Effector CD8-positive, alpha-beta T cell (primary cell): ENCODE measurements around the gene MICU1.
"Not testable (repeated sequence)": the region's sequence is repeated elsewhere in the genome, so short reads cannot be mapped to it uniquely, and the experiment has no call there.

Experiments
- DNase-seq: peaks from one replicate; lab custom pipeline; 2025; lab: John Stamatoyannopoulos, UW
- total RNA-seq, 4 experiments: gene quantifications; one replicate each; lab custom pipeline; 2026; lab: John Stamatoyannopoulos, UW

MICU1 gene, protein sequence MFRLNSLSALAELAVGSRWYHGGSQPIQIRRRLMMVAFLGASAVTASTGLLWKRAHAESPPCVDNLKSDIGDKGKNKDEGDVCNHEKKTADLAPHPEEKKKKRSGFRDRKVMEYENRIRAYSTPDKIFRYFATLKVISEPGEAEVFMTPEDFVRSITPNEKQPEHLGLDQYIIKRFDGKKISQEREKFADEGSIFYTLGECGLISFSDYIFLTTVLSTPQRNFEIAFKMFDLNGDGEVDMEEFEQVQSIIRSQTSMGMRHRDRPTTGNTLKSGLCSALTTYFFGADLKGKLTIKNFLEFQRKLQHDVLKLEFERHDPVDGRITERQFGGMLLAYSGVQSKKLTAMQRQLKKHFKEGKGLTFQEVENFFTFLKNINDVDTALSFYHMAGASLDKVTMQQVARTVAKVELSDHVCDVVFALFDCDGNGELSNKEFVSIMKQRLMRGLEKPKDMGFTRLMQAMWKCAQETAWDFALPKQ
- 31.7 to 37.8 (median 36.5) reads per million in 4 experiments for total RNA-seq

DNA sequence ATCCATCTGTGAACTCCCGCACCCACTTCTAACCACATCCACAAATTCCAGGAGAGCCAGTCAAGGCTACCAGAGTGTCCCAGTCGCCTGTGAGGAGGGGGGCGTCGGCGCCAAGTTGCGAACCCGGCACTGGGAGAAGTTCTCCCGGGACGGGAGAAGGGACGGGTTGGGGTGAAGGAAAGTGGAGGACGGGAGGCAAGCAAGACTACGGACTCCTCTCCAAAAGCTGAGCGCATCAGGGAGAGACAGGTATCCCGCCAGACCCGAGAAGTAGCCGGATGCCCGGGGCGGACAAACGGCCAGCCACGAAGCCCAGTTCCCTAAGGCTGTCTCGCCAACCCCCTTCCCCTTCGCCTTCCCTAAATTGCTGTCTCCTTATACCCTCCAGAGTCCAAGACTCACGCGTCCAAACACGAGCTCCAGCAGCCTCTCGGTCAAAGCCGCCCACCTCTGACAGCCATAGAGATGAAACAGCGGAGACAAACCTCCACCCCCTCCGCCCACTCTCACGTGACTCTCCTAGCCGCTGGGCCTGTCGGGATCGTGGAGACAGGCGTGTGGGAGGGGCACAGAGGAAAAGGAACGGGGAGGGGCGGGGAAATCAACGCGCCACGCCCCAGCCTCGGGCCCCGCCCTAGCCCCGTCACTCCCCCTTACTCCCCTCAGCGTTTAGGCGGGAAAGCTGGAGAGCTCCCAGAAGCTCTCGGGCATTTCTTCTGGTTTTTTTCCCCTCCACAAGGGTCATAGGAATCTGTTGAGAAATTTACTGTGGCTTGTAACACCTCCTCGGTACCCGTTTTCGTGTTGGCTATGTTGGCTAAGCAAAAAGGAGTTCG lies at the start of gene MICU1:
MICU1 (minus strand) TSS at position 472 of the 836 bp plus-strand sequence. CDS start 59,286 bp downstream, outside the sequence.
- DNase-seq: peak; percentile 90

DNA sequence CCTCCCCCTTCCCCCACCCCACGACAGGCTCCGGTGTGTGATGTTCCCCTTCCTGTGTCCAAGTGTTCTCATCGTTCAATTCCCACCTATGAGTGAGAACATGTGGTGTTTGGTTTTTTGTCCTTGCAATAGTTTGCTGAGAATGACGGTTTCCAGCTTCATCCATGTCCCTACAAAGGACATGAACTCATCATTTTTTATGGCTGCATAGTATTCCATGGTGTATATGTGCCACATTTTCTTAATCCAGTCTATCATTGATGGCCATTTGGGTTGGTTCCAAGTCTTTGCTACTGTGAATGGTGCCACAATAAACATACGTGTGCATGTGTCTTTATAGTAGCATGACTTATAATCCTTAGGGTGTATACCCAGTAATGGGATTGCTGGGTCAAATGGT lies 48.3 kb upstream of the MICU1 start:
- not testable (repeated sequence) for DNase-seq

DNA sequence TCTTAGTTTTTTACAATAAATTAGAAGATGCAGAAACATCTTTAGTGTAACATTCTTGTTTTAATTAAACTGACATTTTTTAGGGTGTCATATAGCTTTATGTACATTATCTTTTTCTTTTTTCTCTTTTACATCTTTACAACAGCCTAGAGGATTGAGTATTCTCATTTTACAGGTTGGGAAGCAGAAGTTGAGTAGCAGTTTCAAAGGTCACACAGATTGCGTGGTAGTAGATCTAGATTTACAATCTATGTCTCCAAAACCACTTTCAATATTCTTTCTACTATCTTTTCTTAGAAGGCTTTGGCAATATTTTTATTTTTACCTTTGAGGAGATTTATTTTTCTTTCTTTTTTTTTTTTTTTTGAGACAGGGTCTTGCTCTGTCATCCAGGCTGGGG lies 47.4 kb upstream of the MICU1 start:
- DNase-seq: no peak

DNA sequence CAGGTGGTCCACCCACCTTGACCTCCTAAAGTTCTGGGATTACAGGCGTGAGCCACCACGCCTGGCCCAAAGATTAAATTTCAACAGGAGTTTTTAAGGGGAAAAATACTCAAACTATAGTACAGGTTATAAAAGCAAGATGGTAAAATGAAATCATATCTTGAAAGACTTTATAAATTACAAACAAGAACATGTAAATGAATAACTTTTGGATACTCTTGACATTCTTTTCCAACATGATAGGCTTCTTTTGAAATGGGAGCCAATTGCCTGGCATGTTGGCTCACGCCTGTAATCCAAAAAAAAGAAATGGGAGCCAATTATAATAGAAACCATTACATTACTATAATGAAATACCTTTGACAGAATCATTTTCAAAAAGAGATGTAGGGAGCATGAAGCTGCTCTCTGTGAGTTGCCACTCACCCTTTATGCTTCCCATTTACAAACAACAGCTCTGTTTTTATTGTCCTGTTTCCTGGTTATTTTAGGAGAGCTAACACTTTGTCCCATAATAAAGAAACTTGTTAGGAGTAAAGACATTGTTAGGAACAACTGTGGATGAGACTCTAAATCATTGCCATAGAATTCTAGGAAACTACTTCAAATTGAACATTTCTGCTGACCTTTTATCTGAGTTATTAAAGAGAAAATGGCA lies 41.5 kb upstream of the MICU1 start:
- no peak for DNase-seq

DNA sequence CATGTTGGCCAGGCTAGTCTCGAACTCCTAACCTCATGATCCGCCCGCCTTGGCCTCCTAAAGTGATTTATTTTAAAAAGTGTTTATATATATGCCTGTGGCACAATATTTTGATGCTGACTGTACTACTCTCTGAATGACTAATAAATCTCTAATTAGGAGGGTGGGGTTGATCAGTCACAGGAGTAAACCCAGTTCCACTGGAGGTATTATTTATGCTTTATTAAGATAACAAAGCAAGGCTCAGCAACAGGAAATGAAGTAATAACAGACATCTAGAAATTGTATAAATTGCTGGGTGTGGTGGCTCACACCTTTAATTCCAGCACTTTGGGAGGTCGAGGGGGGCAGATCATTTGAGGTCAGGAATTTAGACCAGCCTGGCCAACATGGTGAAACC lies 40.0 kb upstream of the MICU1 start:
- no peak for DNase-seq

DNA sequence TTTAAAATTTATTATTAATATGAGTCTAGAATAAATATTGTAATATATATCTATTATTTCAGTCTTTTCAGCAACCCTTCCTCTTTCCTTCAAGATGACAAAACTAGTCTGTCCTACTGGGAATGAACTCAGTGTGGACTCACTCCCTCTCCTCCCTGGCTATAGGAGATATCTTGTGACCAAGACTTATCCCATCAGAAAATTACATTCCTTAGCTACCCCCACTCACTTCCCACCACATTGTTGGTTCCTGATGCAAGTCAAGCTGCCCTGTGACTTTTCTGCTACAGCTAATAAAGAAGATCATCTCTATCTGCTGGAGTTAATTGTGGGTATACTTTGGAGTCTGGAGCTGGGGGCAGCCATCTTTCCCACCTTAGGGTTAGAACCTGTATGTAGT lies 38.1 kb upstream of the MICU1 start:
- DNase-seq: no peak

DNA sequence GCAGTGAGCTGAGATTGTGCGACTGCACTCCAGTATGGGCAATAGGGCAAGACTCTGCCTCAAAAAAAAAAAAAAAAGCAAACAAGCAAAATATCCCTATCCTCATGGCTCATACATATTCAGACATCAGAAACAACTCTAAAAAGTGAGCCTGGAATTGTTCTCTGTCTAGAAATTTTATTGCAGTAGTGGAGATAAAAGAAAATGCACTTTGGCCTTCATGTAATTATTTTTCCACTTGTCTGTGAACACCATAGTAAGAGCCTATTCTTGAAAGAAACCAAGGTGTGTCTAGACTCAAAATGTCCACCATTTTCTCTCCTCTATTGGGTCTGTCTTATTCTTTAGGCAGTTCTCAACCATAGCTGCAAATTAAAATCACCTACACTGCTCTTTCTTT lies 35.6 kb upstream of the MICU1 start:
- no peak for DNase-seq

DNA sequence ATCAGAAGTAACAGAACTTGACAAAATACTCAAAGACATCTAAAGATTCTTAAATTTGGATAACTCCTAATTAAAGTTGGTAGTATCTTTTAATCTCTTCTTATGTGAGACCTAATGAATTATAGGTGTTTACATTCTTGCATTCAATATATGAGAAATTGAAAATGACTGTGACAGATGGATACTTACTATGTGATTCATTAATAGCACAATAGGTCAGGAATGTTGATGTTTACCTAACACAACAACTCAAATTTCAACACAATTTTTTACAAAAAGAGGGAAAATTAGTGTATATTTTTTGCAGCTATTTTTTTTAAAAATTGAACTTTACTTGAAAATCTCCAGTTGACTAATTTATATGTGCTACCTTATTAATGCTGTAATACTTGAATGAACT lies 34.3 kb upstream of the MICU1 start:
- DNase-seq: no peak

DNA sequence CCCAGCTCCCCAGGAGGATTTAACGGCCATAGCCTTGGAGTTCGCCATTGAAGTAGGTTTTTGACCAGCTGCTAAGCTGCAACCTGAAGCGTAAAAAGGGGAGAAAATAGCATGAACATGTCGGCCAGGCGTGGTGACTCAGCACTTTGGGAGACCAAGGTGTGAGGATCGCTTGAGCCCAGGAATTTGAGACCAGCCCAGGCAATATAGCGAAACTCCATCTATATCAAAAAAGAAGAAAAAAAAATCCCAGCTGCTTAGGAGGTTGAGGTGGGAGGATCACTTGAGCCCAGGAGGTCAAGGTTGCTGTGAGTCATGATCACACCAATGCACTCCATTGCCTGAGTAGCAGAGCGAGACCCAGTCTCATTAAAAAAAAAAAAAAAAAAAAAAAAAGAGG lies 33.8 kb upstream of the MICU1 start:
- DNase-seq: no peak

DNA sequence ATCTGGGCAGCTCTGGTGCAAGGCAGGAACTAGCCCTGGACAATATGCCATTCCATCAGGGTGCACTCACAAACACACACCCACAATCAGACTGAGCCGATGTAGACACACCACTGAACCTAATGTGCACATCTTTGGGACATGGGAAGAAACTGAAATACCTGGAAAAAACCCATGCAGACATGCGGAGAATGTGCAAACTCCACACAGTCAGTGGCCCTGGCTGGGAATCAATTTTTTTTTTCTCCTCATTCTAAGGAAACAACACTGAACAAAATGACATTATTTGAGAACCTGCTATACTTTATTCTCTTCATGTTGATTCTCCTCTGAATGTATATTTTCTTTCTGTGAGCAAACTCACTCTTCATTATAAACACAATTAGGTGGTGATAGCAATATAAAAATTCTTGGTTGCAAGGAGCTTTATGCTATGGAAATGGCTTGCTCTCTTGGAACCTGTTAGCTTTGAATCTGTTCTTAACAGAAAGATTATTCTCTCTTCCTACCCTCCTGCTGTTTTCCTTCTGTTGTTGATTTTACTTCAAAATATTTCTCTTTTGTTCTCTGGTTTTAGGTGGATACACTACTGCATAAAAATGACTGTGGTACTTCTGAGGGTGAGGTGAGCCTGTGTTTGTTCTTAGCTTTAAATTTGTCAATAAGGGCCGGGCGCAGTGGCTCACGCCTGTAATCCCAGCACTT lies 33.0 kb upstream of the MICU1 start:
- no peak for DNase-seq

DNA sequence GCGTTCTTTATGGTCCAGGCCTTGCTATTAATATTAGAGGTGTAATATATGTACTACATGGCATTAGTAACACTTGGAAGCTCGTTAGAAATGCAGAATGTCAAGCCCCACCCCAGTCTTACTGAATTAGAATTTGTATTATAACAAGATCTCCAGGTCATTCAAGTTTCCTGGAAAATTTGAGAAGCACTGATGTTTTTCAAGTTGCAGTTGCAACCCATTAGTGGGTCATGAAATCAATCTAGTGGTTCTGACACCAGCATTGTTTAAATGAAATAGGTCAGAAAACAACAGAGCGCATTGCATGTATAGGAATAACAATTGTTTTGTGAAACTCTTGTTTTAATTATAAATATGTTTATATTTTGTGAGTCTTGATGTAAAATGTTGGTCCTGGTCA lies 28.8 kb upstream of the MICU1 start:
- DNase-seq: no peak

DNA sequence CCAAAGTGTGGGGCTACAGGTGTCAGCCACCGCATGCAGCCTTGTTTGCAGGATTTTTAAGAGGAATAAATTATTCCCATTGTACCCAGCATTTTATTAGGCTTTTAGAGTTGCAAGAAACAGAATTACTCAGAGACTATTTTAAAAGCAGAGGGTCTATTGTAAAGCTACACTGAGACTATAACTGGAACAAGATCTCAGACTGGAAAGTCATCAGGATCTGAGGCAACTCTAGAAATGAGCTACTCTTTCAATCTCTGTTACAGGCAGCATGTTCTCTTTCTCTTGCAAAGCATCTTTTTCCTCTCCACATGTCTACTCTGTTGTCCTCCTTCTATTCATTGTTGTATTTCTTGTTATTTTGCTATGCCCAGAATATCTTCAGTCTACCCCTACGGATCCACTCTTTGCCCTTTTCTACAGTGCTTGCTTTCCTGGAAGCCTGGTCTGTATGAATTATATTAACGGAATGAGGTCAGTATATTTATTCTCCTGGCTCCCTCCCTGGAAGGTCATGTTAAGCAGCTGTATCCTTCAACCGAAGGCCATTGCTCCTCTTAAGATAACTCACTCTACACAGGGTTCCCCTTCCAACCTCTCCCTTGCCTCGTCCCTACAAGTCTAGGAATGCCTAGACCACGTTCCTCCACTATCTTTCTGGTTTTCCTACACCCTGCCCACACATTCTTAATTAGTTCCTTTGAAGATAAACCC lies 27.7 kb upstream of the MICU1 start:
- DNase-seq: no peak

DNA sequence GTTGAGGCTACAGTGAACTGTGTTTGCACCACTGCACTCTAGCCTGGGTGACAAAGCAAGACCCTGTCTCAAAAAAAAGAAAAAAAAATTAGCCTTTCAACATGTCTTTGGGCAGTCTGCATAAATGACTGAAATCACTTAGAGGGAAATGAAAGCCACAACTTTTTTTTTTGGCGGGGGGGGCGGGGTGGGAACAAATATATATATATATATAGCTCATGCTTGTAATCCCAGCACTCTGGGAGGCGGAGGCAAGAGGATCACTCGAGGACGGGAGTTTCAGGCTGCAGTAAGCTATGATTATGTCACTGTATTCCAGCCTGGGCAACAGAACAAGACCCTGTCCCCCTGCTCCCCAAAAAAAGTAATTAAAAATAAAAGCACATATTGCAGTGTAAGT lies 23.4 kb upstream of the MICU1 start:
- DNase-seq: no peak

DNA sequence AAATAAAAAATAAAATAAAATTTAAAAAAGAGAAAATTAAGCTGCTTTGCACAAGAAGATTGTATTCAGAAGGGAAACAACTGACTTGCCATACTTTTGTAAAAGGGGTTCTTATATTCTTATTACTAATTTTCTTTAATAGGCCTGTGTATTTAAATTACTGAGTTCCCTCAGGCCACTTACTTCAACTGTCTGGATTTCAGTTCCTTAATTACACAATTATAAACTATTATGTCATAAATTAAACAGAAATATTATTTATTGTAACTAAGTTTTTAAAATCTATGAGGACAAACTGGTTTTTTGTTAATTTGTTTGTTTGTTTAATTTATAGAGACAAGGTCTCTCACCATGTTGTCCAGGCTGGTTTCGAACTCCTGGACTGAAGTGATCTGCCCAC lies 22.4 kb upstream of the MICU1 start:
- DNase-seq: no peak

DNA sequence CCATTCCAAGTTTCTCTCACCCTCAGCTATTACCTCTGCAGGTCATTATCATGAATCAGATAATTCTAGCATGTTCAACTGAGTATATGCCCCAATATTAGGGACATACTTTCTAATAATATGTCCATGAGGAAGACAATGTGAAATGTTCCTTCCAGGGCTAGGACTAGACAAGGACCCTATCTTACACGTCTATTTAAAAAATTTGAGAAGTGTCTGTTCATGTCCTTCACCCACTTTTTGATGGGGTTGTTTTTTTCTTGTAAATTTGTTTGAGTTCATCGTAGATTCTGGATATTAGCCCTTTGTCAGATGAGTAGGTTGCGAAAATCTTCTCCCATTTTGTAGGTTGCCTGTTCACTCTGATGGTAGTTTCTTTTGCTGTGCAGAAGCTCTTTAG lies 21.1 kb upstream of the MICU1 start:
- DNase-seq: not testable (repeated sequence)

DNA sequence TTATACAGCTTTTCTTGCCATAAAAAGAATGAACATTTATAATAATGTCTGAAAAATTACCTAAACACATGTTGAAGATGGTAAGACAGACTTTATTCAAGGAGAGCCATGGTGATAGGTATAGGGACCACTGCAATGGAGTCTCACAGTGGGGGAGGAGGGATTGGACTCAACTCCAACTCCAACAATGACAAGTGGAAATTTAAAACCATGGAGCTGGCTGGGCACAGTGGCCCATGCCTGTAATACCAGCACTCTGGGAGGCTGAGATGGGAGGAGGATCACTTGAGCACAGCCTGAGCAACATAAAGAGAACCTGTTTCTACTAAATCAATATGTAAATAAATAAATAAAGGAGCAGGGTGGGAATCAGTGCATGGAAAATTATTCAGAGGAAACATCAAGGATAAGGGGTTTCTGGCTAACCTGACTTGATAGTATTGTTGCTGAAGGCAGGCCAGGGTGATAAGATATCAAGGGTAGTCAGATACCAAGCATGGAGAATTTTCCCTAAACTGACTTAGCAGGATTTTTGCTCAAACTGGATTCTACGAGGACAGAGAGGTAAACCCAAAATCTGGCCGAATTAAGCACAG lies 19.5 kb upstream of the MICU1 start:
- no peak for DNase-seq

DNA sequence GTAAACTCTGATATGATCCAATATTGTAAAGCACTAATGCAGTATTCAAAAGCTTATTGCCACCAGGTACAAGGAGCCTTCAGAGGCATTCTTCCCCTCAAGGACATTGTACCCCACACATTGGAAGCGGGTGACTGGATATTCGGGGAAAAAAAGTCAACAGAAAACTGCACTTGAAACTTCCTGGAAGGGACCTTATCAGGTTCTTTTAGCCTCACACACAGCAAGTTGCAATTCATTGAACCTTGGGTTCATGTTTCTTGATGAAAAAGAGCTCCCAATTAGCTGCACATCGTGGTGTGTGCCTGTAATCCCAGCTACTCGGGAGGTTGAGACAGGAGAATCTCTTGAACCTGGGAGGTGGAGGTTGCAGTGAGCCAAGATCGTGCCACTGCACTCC lies 16.4 kb upstream of the MICU1 start:
- DNase-seq: no peak

DNA sequence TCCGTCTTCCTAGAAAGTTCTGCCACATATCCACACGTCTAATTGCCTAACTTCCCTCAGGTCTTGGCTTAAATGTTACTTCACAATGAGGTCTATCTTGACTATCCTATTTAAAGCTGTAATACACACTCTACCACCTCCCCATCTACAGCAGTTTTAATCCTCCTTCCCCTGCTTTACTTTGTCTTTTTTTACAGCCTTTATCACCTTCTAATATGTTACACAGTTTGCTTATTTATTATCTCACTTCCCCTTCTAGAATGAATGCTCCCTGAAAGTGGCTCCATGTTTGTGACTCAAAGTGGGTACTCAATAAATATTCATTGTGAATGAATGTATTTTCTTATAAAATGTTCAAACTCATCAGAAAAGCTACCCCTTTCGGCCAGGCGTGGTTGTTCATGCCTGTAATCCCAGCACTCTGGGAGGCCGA lies 13.6 kb upstream of the MICU1 start:
- no peak for DNase-seq

DNA sequence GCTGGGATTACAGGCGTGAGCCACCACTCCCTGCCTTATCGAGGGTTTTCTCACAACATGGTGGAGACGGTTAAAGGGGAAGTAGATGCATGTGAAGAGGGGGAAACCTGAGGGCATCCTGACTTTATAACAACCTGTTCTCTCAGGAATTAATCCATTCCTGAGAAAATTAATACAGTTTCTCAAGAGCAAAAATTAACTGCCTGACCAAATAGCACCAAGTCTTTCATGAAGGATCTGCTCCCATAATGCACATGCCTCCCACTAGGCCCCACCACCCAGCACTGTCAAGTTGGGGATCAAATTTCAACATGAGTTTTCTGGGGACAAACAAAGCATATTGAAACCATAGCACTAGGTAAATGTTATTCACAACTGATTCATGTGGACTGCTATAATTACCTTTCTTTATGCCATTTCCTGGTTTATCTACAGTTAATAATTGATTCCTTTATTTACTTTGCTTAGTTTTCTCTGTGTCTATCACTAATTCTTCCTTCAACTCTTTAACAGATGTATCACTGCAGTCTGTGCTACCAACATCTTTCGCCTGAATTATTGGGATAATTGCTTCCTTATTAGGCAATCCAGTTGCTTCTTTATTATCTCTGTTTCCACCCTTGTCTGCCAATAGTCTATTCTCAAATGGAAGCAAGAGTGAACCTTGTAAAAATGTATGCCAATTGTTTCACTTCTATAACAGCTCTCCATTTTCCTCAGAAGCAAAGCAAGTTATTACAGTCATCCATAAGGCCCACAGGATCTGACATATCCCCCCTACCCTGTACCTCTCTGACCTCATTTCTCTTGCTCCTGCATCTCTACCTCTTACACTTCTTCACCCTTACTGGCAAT lies 12.9 kb upstream of the MICU1 start:
- no peak for DNase-seq

DNA sequence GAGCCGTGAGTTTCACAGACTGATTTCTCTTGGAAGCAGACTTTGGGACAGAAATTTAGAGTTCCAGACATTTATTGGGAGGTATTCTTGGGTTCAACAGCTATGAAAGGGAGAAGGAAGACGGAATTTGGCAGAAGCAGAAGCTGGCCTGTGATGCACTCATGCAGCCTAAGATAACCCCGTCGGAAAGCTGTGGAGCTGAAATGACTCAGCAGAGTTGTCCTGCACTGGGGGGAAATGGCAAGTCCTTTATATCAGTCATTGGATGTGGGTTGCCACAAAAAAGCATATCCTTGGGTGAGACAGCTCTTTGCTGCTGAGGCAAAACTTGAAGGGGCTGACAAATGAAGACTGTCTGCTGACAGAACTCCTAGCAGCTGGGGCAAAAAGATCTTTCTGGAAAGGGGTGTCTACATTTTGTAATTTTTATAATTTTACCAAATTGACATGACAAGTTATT lies 11.5 kb upstream of the MICU1 start:
- DNase-seq: no peak
